ENCODE results near the gene TRMT44.

TRMT44 gene

GRCh38 chr4:8438743-8439142 lies 1.8 kb upstream of the TRMT44 start:
- H3K27ac ChIP-seq (ENCODE audit: low read depth, low read length): no peak overlapping the region
- no peak overlapping the region for H3K4me3 ChIP-seq (ENCODE audit: low read length)
- no peak overlapping the region for H3K9ac ChIP-seq (ENCODE audit: low read depth, low read length)
- H3K36me3 ChIP-seq (ENCODE audit: insufficient read depth, low read length): no peaks in the 10 kb centered on the region
- 94% methylated on average over 11 of the region's 11 CpGs for whole genome bisulfite sequencing
- peaks cover 11% of the 10 kb centered on the region; the same call in 1 of the 2 replicates for H3K4me1 ChIP-seq (ENCODE audit: insufficient read depth, low read length)
- peaks cover 5% of the 10 kb centered on the region; the same call in 1 of the 2 replicates for H3K9me3 ChIP-seq (ENCODE audit: insufficient read depth, low read depth, low read length)
- H3K27me3 ChIP-seq (ENCODE audit: insufficient read depth, low read length): no peaks in the 10 kb centered on the region

GRCh38 chr4:8439168-8439567 lies 1.4 kb upstream of the TRMT44 start:
- peaks cover 11% of the 10 kb centered on the region; the same call in 1 of the 2 replicates for H3K4me1 ChIP-seq (ENCODE audit: insufficient read depth, low read length)

GRCh38 chr4:8439914-8440491 lies 574 bp upstream of the TRMT44 start:
- H3K27ac ChIP-seq (ENCODE audit: low read depth, low read length): peak overlapping the region; percentile 88
- H3K27me3 ChIP-seq (ENCODE audit: insufficient read depth, low read length): no peaks in the 10 kb centered on the region
- no peaks in the 10 kb centered on the region for H3K36me3 ChIP-seq (ENCODE audit: insufficient read depth, low read length)
- H3K4me3 ChIP-seq (ENCODE audit: low read length): peak overlapping the region; percentile 71
- H3K9me3 ChIP-seq (ENCODE audit: insufficient read depth, low read depth, low read length): peaks cover 5% of the 10 kb centered on the region; the same call in 1 of the 2 replicates
- 65% methylated on average over 11 of the region's 12 CpGs for WGBS
- H3K4me1 ChIP-seq (ENCODE audit: insufficient read depth, low read length): peaks cover 11% of the 10 kb centered on the region; the same call in 1 of the 2 replicates
- H3K9ac ChIP-seq (ENCODE audit: low read depth, low read length): peak overlapping the region; percentile 68

More at GRCh38 chr4:8439168-8439567, 1.4 kb upstream of the TRMT44 start:
- Histone ChIP-seq H3K36me3 (ENCODE audit: insufficient read depth, low read length) (no peaks in the 10 kb centered on the region), H3K9me3 (ENCODE audit: insufficient read depth, low read depth, low read length) (peaks cover 5% of the 10 kb centered on the region; the same call in 1 of the 2 replicates), H3K4me3 (ENCODE audit: low read length) (no peak overlapping the region), H3K27me3 (ENCODE audit: insufficient read depth, low read length) (no peaks in the 10 kb centered on the region), H3K9ac (ENCODE audit: low read depth, low read length) (no peak overlapping the region), H3K27ac (ENCODE audit: low read depth, low read length) (no peak overlapping the region)
- 91% methylated on average over 3 of the region's 3 CpGs for WGBS

GRCh38 chr4:8441499-8442091 lies 1.0 kb downstream of the TRMT44 start:
- Histone ChIP-seq H3K27me3 (ENCODE audit: insufficient read depth, low read length) (no peaks in the 10 kb centered on the region), H3K36me3 (ENCODE audit: insufficient read depth, low read length) (peaks cover 5% of the 10 kb centered on the region), H3K4me3 (ENCODE audit: low read length) (peak overlapping the region; percentile 71), H3K27ac (ENCODE audit: low read depth, low read length) (no peak overlapping the region), H3K9ac (ENCODE audit: low read depth, low read length) (peak overlapping the region; percentile 76), H3K9me3 (ENCODE audit: insufficient read depth, low read depth, low read length) (peaks cover 5% of the 10 kb centered on the region; the same call in 1 of the 2 replicates), H3K4me1 (ENCODE audit: insufficient read depth, low read length) (peaks cover 11% of the 10 kb centered on the region; the same call in 1 of the 2 replicates)
- WGBS: 71% methylated on average over 17 of the region's 17 CpGs

GRCh38 chr4:8442596-8443358 lies 2.2 kb downstream of the TRMT44 start:
- Histone ChIP-seq H3K27me3 (ENCODE audit: insufficient read depth, low read length) (no peaks in the 10 kb centered on the region), H3K4me3 (ENCODE audit: low read length) (peak overlapping the region; percentile 71), H3K4me1 (ENCODE audit: insufficient read depth, low read length) (peaks cover 2% of the 10 kb centered on the region; the same call in 1 of the 2 replicates), H3K9me3 (ENCODE audit: insufficient read depth, low read depth, low read length) (peaks cover 5% of the 10 kb centered on the region; the same call in 1 of the 2 replicates), H3K9ac (ENCODE audit: low read depth, low read length) (peak overlapping the region; percentile 12; the same call in 1 of the 2 replicates), H3K27ac (ENCODE audit: low read depth, low read length) (no peak overlapping the region), H3K36me3 (ENCODE audit: insufficient read depth, low read length) (peaks cover 17% of the 10 kb centered on the region)
- 73% methylated on average over 10 of the region's 10 CpGs for WGBS

GRCh38 chr4:8443801-8444200 lies 3.2 kb downstream of the TRMT44 start:
- Histone ChIP-seq H3K27me3 (ENCODE audit: insufficient read depth, low read length) (no peaks in the 10 kb centered on the region), H3K9me3 (ENCODE audit: insufficient read depth, low read depth, low read length) (peaks cover 5% of the 10 kb centered on the region; the same call in 1 of the 2 replicates), H3K36me3 (ENCODE audit: insufficient read depth, low read length) (peaks cover 18% of the 10 kb centered on the region), H3K9ac (ENCODE audit: low read depth, low read length) (no peak overlapping the region), H3K27ac (ENCODE audit: low read depth, low read length) (no peak overlapping the region), H3K4me3 (ENCODE audit: low read length) (no peak overlapping the region), H3K4me1 (ENCODE audit: insufficient read depth, low read length) (no peaks in the 10 kb centered on the region)
- WGBS: 89% methylated on average over 6 of the region's 6 CpGs

- no peak overlapping the region for H3K4me3 ChIP-seq (ENCODE audit: low read length)
- 92% methylated on average over 3 of the region's 3 CpGs for WGBS
- no peak overlapping the region for H3K27ac ChIP-seq (ENCODE audit: low read depth, low read length)
- H3K36me3 ChIP-seq (ENCODE audit: insufficient read depth, low read length): peaks cover 36% of the 10 kb centered on the region
- H3K27me3 ChIP-seq (ENCODE audit: insufficient read depth, low read length): no peaks in the 10 kb centered on the region
- H3K9ac ChIP-seq (ENCODE audit: low read depth, low read length): no peak overlapping the region
- H3K9me3 ChIP-seq (ENCODE audit: insufficient read depth, low read depth, low read length): no peaks in the 10 kb centered on the region
- no peaks in the 10 kb centered on the region for H3K4me1 ChIP-seq (ENCODE audit: insufficient read depth, low read length)
These were observed 5.5 kb downstream of the TRMT44 start for GRCh38 chr4:8446122-8446521.

- Histone ChIP-seq H3K36me3 (ENCODE audit: insufficient read depth, low read length) (peaks cover 84% of the 10 kb centered on the region), H3K27me3 (ENCODE audit: insufficient read depth, low read length) (no peaks in the 10 kb centered on the region), H3K4me1 (ENCODE audit: insufficient read depth, low read length) (no peaks in the 10 kb centered on the region), H3K9ac (ENCODE audit: low read depth, low read length) (no peak overlapping the region), H3K9me3 (ENCODE audit: insufficient read depth, low read depth, low read length) (no peaks in the 10 kb centered on the region), H3K4me3 (ENCODE audit: low read length) (no peak overlapping the region), H3K27ac (ENCODE audit: low read depth, low read length) (no peak overlapping the region)
- 95% methylated on average over 11 of the region's 11 CpGs for WGBS
These were observed 11.0 kb downstream of the TRMT44 start for GRCh38 chr4:8451440-8452182.

GRCh38 chr4:8453957-8454356 lies 13.4 kb downstream of the TRMT44 start:
- H3K9ac ChIP-seq (ENCODE audit: low read depth, low read length): no peak overlapping the region
- WGBS: 95% methylated on average over 3 of the region's 3 CpGs
- peaks cover 89% of the 10 kb centered on the region for H3K36me3 ChIP-seq (ENCODE audit: insufficient read depth, low read length)
- no peaks in the 10 kb centered on the region for H3K9me3 ChIP-seq (ENCODE audit: insufficient read depth, low read depth, low read length)
- H3K4me1 ChIP-seq (ENCODE audit: insufficient read depth, low read length): no peaks in the 10 kb centered on the region
- H3K27ac ChIP-seq (ENCODE audit: low read depth, low read length): no peak overlapping the region
- H3K4me3 ChIP-seq (ENCODE audit: low read length): no peak overlapping the region
- H3K27me3 ChIP-seq (ENCODE audit: insufficient read depth, low read length): no peaks in the 10 kb centered on the region

GRCh38 chr4:8457646-8458252 lies 17.2 kb downstream of the TRMT44 start:
- Histone ChIP-seq H3K27ac (ENCODE audit: low read depth, low read length) (no peak overlapping the region), H3K36me3 (ENCODE audit: insufficient read depth, low read length) (peaks cover 74% of the 10 kb centered on the region)
- WGBS: 95% methylated on average over 9 of the region's 9 CpGs

More at GRCh38 chr4:8457646-8458252, 17.2 kb downstream of the TRMT44 start:
- Histone ChIP-seq H3K4me1 (ENCODE audit: insufficient read depth, low read length) (no peaks in the 10 kb centered on the region), H3K27me3 (ENCODE audit: insufficient read depth, low read length) (no peaks in the 10 kb centered on the region), H3K4me3 (ENCODE audit: low read length) (no peak overlapping the region), H3K9me3 (ENCODE audit: insufficient read depth, low read depth, low read length) (no peaks in the 10 kb centered on the region), H3K9ac (ENCODE audit: low read depth, low read length) (no peak overlapping the region)

All from HUES64 (cell line).